Pancreas (tissue), 10 donors: Measurements from ENCODE around the gene SIT1. TPM values are rescaled to one million over a fixed set of nuclear protein-coding genes. Genes with fewer than 3 reads are reported as not detected.

ENCODE experiments used
- ATAC-seq, 4 donors: fragments of 200-7000 bp; cut with Tn5 transposase; one replicate each; pipeline versions ENCODE4 v1.8.0 to v1.9.1; 2020; ENCODE audit warnings: mild to moderate bottlenecking in 4 of 4, moderate library complexity in 4 of 4
- DNase-seq, 6 donors: peaks; one replicate each; pipeline ENCODE4 v3.0.0-alpha.2; 2020
- FAIRE-seq: peaks from 2 replicates; lab custom pipeline; 2012; peaks lifted over from hg19 to GRCh38; lab: Jason Lieb, UNC
- H3K27ac ChIP-seq, 4 donors: fragments of 200-600 bp; sonication (generic); 1 replicate in 3 of 4; 2 replicates in 1 of 4; pipeline versions ENCODE4 v1.5.0 to v1.8.0; 2020
- H3K27me3 ChIP-seq, 4 donors: fragments of 200-600 bp; one replicate each; pipeline ENCODE4 v1.8.0; 2021
- H3K36me3 ChIP-seq, 3 donors: fragments of 200-600 bp; sonication (generic) in 1 of 3; one replicate each; pipeline versions ENCODE4 v1.5.0 to v1.8.0; 2020 to 2021
- H3K4me1 ChIP-seq, 3 donors: fragments of 200-600 bp; one replicate each; pipeline ENCODE4 v1.8.0; 2021
- H3K4me3 ChIP-seq, 4 donors: fragments of 200-600 bp; sonication (generic) in 2 of 4; one replicate each; pipeline versions ENCODE4 v1.5.0 to v1.8.0; 2020 to 2021
- H3K9me3 ChIP-seq, 4 donors: fragments of 200-600 bp; one replicate each; pipeline ENCODE4 v1.8.0; 2021
- CTCF ChIP-seq, 4 donors: fragments of 200-600 bp; sonication (generic) in 3 of 4; IDR thresholded peaks; one replicate each; pipeline versions ENCODE4 v1.5.0 to v1.8.0; 2021; ENCODE audit warnings: antibody characterized with exemption in 4 of 4
- WGBS, 2 donors: extraction: QIAGEN DNeasy Blood & Tissue Kit; methylation state at CpG; one replicate each; pipeline ENCODE4 v1.1.7; 2013; 5-methylcytosine and 5-hydroxymethylcytosine counted together
- intact Hi-C, 3 donors: fragments of 100-400 bp; cut with DNase I; formaldehyde crosslinking; loops; one replicate each; pipeline versions ENCODE4 v1.11.1 to v1.14.2; 2022
- polyA plus RNA-seq, 2 donors: library from polyadenylated mRNA; stranded (reverse); fragments of 200-250 nt; gene quantifications; one replicate each; pipeline ENCODE4 v1.2.3, GENCODE V29; 2013
- total RNA-seq, 6 donors: library from RNA; stranded (reverse); fragmentation: NEBNext Ultra II Directional in 4 of 6; extraction: Animal tissue kit (Norgen Biotek cat#: 25700) in 4 of 6; gene quantifications; one replicate each; pipeline versions ENCODE4 v1.2.1 to v1.2.4, GENCODE V29; 2021 to 2023
- donor health status: healthy with polysubstance abuse.
- donor health status: DM: no; HTN: no; CAD: no; lungs with moderate emphysema.
- donor health status: DM: no; HTN: no; CAD: no.
- donor health status: control.
- donor health status: control.
- donor health status: Bipolar disorder and iron deficiency.
- donor health status: DM: yes; HTN: yes; CAD: no.
- donor health status: DM: no; HTN: no; CAD: no.
- donor health status: DM: no; HTN: no; CAD: no.
- donor health status: DM: yes; HTN: yes; CAD: no.

SIT1 gene
- total and polyA plus RNA-seq, 8 donors = 0.25 to 0.59 (median 0.43) TPM; not detected in 2

DNA sequence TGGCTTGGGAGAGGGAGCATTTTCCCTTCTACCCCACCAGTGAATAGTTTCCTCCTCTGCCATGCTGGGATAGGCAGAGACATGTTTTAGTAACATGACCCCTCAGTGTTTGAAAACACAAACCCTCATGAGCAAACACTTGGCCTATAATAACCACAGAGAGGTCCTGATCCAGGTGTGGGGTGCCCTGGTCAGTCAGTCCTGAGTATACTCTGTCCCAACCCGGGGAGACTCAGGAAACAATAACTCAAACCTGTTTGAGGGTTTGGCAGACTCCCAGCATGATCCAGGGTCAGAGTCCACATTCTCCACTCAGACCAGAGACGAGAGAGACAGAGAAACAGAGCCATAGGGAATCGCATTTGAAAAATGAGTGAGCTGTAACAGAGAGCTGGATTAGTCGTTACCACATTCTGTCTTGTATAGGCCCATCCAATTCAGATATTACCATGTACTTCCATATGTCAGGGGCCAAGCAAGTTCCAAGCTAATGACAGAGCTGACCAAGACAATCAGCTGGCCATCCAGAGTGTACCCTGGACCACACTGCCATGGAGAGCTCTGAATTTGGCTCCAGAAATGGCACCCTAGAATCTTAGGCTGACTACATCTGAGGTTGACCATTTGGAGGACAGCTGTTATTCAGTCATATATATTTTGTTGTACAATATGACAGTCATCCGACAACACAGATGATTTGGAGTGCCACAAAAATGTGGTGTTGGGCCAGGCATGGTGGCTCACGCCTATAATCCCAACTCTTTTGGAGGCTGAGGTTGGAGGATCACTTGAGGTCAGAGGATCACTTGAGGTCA lies 18.8 kb upstream of the SIT1 start:
- ATAC-seq = peak; percentile 63 to 79 (median 78)
- no peaks in the 10 kb centered on the region for H3K9me3 ChIP-seq
- H3K27me3 ChIP-seq = no peaks in the 10 kb centered on the region
- no peak for FAIRE-seq
- H3K4me3 ChIP-seq = no peak overlapping the region
- peaks cover 33 to 42% (median 42%) of the 10 kb centered on the region in 3 donors for H3K4me1 ChIP-seq
- no peaks in the 10 kb centered on the region for H3K36me3 ChIP-seq
- no peak for TF ChIP-seq CTCF (IDR thresholded peaks at IDR 0.05)
- H3K27ac ChIP-seq = peak overlapping the region; percentile 29 to 90 (median 74)
- WGBS, 2 donors = 35 to 37% methylated on average over 6 of the region's 6 CpGs
- intact Hi-C loops = no loop called here
- DNase-seq = peak in 4 of 6 donors; percentile 78 to 88 (median 84)

DNA sequence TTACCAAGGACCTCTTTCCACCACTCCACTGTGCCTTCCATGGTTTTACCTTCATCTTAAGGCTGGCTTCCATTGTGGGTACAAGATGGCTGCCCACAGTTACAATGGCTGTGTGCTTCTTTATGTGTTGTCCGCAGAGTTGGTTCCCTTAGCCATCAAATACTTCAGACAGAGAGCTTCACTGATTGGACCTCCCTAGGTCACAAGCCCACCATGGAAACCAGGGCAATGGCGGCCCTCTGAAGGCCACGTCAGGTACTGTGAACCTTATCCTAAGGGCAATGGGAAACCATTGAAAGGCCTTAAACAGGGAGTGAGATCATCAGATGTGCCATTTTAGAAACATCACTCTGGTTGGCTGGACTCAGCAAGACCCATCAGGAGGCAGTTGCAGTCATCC lies 17.2 kb upstream of the SIT1 start:
- FAIRE-seq = no peak
- no peak for DNase-seq
- no peak overlapping the region for H3K4me3 ChIP-seq
- peaks cover 29 to 34% (median 34%) of the 10 kb centered on the region in 3 donors for H3K4me1 ChIP-seq
- ATAC-seq = no peak
- peak overlapping the region in 2 of 4 donors; percentile 89 to 90 for H3K27ac ChIP-seq
- no peak for TF ChIP-seq CTCF (IDR thresholded peaks at IDR 0.05)
- no peaks in the 10 kb centered on the region for H3K36me3 ChIP-seq
- intact Hi-C loops = no loop called here
- H3K27me3 ChIP-seq = no peaks in the 10 kb centered on the region
- 96 to 97% methylated on average over 3 of the region's 3 CpGs for WGBS, 2 donors
- no peaks in the 10 kb centered on the region for H3K9me3 ChIP-seq

- intact Hi-C loops = no loop called here
- no peak for ATAC-seq
- H3K4me1 ChIP-seq = peaks cover 27 to 33% (median 33%) of the 10 kb centered on the region in 3 donors
- H3K27ac ChIP-seq = no peak overlapping the region
- WGBS, 2 donors = 87 to 89% methylated on average over 5 of the region's 5 CpGs
- H3K27me3 ChIP-seq = no peaks in the 10 kb centered on the region
- H3K36me3 ChIP-seq = no peaks in the 10 kb centered on the region
- no peak for TF ChIP-seq CTCF (IDR thresholded peaks at IDR 0.05)
- no peaks in the 10 kb centered on the region for H3K9me3 ChIP-seq
- H3K4me3 ChIP-seq = no peak overlapping the region
- no peak for DNase-seq
- FAIRE-seq = no peak
Observed at GRCh38 chr9:35666549-35666948, 15.8 kb upstream of the SIT1 start.

GRCh38 chr9:35666045-35666444 lies 15.3 kb upstream of the SIT1 start:
- H3K4me3 ChIP-seq = no peak overlapping the region
- H3K9me3 ChIP-seq = no peaks in the 10 kb centered on the region
- no peak overlapping the region for H3K27ac ChIP-seq
- intact Hi-C loops = no loop called here
- no peak for TF ChIP-seq CTCF (IDR thresholded peaks at IDR 0.05)
- WGBS, 2 donors = 76 to 79% methylated on average over 1 of the region's 1 CpG
- no peak for FAIRE-seq
- H3K4me1 ChIP-seq = peaks cover 32 to 38% (median 37%) of the 10 kb centered on the region in 3 donors
- no peaks in the 10 kb centered on the region for H3K27me3 ChIP-seq
- no peaks in the 10 kb centered on the region for H3K36me3 ChIP-seq
- no peak for ATAC-seq
- no peak for DNase-seq

DNA sequence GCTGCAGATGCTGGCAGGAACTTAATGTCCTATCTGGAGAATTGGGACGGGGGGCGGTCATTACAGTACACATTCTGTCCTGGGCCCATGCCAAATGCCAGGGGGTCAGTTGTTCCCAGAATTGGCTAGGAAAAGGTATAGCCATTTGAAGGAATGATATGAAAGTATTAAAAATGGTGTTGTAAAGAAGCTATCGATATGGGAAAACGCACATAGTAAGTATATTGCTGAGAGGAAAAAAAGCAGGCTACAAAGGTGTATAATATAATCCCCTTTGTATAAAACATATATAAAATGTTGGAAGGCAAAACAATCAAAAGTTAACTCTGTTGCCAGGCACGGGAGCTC lies 14.7 kb upstream of the SIT1 start:
- Histone ChIP-seq H3K4me3 (peak overlapping the region; percentile 26 to 51 (median 42)), H3K4me1 (peaks cover 37 to 43% (median 43%) of the 10 kb centered on the region in 3 donors), H3K27me3 (no peaks in the 10 kb centered on the region), H3K27ac (peak overlapping the region in 1 of 4 donors; percentile 1), H3K9me3 (no peaks in the 10 kb centered on the region), H3K36me3 (no peaks in the 10 kb centered on the region)
- DNase-seq = no peak
- no peak for FAIRE-seq
- intact Hi-C loops = no loop called here
- TF ChIP-seq CTCF (IDR thresholded peaks at IDR 0.05) = no peak
- 27 to 31% methylated on average over 5 of the region's 5 CpGs for WGBS, 2 donors
- ATAC-seq = no peak
